ENCODE results near the gene RSU1. TPM values are rescaled to one million over a fixed set of nuclear protein-coding genes. Genes with fewer than 3 reads are reported as not detected.

RSU1 gene
- total RNA-seq, 1 donor from 2014 or later = 32.3 TPM

- DNase-seq (ENCODE audit: low read depth in 2 of 2) = no peak
Observed at GRCh38 chr10:16822726-16823360, 5.6 kb upstream of the RSU1 start.

- no peak for DNase-seq (ENCODE audit: low read depth in 2 of 2)
Observed at GRCh38 chr10:16822027-16822426, 4.8 kb upstream of the RSU1 start.

GRCh38 chr10:16820421-16820820 lies 3.2 kb upstream of the RSU1 start:
- DNase-seq (ENCODE audit: low read depth in 2 of 2) = no peak

- no peak for DNase-seq (ENCODE audit: low read depth in 2 of 2)
Observed at GRCh38 chr10:16820018-16820417, 2.8 kb upstream of the RSU1 start.

- no peak for DNase-seq (ENCODE audit: low read depth in 2 of 2)
Observed at GRCh38 chr10:16819436-16819835, 2.2 kb upstream of the RSU1 start.

- no peak for DNase-seq (ENCODE audit: low read depth in 2 of 2)
Observed at GRCh38 chr10:16819026-16819425, 1.8 kb upstream of the RSU1 start.

GRCh38 chr10:16816830-16817124 lies 447 bp downstream of the RSU1 start:
- peak in 1 of 2 donors; percentile 57 for DNase-seq (ENCODE audit: low read depth in 2 of 2)

GRCh38 chr10:16816171-16816570 lies 1.1 kb downstream of the RSU1 start:
- DNase-seq (ENCODE audit: low read depth in 2 of 2) = peak in 1 of 2 donors; percentile 17

GRCh38 chr10:16814012-16814411 lies 3.2 kb downstream of the RSU1 start:
- no peak for DNase-seq (ENCODE audit: low read depth in 2 of 2)

- no peak for DNase-seq (ENCODE audit: low read depth in 2 of 2)
Observed at GRCh38 chr10:16812676-16813075, 4.5 kb downstream of the RSU1 start.

GRCh38 chr10:16811765-16812164 lies 5.5 kb downstream of the RSU1 start:
- DNase-seq (ENCODE audit: low read depth in 2 of 2) = no peak

GRCh38 chr10:16811292-16811691 lies 5.9 kb downstream of the RSU1 start:
- no peak for DNase-seq (ENCODE audit: low read depth in 2 of 2)

- DNase-seq (ENCODE audit: low read depth in 2 of 2) = peak; percentile 75 to 85
Observed at GRCh38 chr10:16809074-16809718, 8.0 kb downstream of the RSU1 start.

- DNase-seq (ENCODE audit: low read depth in 2 of 2) = no peak
Observed at GRCh38 chr10:16804123-16804522, 13.1 kb downstream of the RSU1 start.

- DNase-seq (ENCODE audit: low read depth in 2 of 2) = no peak
Observed at GRCh38 chr10:16803464-16803863, 13.8 kb downstream of the RSU1 start.

GRCh38 chr10:16799621-16800020 lies 17.6 kb downstream of the RSU1 start:
- DNase-seq (ENCODE audit: low read depth in 2 of 2) = peak; percentile 28 to 48

GRCh38 chr10:16798571-16798970 lies 18.7 kb downstream of the RSU1 start:
- DNase-seq (ENCODE audit: low read depth in 2 of 2) = no peak

GRCh38 chr10:16795410-16796073 lies 21.7 kb downstream of the RSU1 start:
- DNase-seq (ENCODE audit: low read depth in 2 of 2) = no peak

GRCh38 chr10:16794005-16794404 lies 23.2 kb downstream of the RSU1 start:
- DNase-seq (ENCODE audit: low read depth in 2 of 2) = no peak

GRCh38 chr10:16792675-16793074 lies 24.5 kb downstream of the RSU1 start:
- DNase-seq (ENCODE audit: low read depth in 2 of 2) = peak in 1 of 2 donors; percentile 18

- DNase-seq (ENCODE audit: low read depth in 2 of 2) = no peak
Observed at GRCh38 chr10:16789765-16790164, 27.5 kb downstream of the RSU1 start.

- DNase-seq (ENCODE audit: low read depth in 2 of 2) = no peak
Observed at GRCh38 chr10:16789261-16789660, 28.0 kb downstream of the RSU1 start.

GRCh38 chr10:16788778-16789177 lies 28.4 kb downstream of the RSU1 start:
- DNase-seq (ENCODE audit: low read depth in 2 of 2) = no peak

Measured in lung microvascular endothelial cell (primary cell).